Ureter (tissue), 1 donor: ENCODE measurements around the gene RHOV. TPM values are rescaled to one million over a fixed set of nuclear protein-coding genes. Genes with fewer than 3 reads are reported as not detected.

Experiments used
- DNase-seq: peaks from one replicate; pipeline ENCODE4 v3.0.0-alpha.2; 2020; ENCODE audit warnings: low spot score
- total RNA-seq: library from RNA; stranded (reverse); gene quantifications from one replicate; pipeline ENCODE4 v1.2.4, GENCODE V29; 2023
- donor health status: DM: yes; HTN: yes; CAD: no.

The RHOV gene
- total RNA-seq = 31.4 TPM

DNA sequence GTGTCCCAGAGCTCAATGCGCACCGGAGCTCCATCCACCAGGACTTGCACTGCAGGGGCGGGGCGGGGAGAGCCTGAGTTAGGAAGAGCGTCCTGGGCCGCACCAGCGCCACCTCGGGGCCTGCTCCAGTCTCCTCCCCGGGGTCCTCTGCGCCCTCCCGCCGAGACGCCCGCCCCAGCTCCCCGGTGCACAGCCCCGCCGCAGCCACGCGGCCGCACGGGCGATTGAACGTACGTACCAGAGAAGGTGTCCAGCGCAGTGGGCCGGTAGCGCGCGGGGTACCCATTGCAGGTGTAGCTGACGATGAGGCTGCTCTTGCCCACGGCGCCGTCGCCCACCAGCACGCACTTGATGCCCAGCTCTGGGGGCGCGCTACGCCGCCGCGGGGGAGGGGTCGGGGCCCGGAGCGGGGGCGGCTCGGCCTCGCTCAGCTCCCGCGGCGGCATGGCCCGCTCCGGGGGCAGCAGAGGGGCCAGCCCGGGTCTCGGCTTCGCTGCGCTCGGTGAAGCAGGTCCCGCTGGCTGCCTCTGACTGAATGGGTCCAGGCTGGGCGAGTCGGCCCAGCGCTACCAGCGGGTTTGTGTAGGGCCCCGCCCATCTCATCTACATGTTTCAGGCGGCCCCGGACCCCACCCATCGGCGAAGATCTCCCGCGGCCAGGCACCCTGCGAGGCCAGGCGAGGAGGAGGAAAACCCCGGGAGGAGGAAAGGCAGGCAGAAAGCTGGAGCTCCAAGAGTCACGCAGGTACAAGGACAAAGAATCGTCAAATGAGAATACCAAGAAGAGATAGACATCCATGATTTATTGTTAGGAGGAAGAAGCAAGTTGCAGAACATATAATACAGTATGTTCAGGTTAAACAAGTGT lies at the start of gene RHOV:
RHOV (minus strand) TSS at position 541 of the 868 bp plus-strand sequence; CDS start at position 446, 95 bp downstream.
- peak; percentile 73 for DNase-seq

GRCh38 chr15:40923551-40923950 lies 49.5 kb upstream of the RHOV start:
- no peak for DNase-seq

GRCh38 chr15:40922608-40923005 lies 48.6 kb upstream of the RHOV start:
- DNase-seq = no peak

DNA sequence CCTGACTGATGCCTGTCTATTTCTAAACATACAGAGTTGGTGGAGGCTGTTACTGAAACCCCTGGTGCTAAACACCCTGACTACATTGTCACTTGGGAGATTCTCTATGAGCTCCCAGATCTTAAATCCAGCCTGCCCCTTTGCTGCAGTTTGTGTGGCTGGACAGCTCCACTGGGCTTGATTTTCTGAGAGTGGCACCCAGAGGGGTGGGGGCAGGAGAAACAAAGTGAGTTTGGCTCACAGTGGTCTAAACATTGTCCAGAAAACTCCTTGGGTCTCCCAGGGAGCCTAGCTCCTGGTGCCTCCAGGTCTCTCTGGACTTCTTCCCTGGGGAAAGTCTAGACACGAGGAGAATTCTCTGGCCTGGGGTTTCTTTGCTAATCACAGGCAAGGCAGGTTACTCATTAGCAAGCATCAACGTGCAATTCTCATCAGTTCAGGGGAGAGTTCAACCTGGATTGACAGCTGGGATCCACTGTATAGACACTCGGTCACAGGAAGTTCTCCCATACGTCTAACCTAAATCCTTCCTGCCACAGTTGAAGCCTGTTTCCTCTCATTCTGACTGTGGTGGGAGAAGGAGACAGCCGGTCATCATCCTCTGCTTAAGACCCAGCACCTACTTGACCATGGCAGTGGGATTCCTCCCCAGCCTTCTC lies 48.0 kb upstream of the RHOV start:
- DNase-seq = no peak

DNA sequence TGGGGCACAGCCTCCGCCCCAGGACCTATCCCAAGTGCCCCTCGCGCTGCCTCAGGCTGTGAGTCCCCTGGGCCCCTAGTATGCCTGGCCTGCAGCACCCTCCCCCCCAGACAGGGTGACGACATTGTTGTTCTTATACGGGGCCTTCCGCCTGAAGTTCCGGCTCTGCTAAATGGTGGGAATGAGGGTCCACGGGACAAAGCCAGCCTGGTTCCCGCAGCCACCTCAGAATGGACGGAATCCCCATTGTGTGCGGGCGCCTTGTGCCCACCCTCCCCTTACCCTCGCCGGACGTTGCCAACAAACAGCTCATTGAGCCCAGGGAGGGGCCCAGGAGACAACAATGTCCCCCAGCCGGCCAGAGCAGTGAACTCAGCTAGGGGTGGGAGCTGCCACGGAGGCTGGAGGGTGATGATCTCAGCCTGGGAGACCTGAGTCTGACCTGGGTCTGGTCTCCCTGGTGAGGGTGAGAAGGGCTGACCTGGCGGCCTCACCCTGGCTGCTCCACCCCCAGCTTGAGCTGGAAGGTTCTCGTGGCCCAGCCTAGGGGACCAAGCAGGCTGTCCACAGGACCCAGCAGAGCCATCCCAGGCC lies 44.9 kb upstream of the RHOV start:
- no peak for DNase-seq

GRCh38 chr15:40918146-40918798 lies 44.2 kb upstream of the RHOV start:
- DNase-seq = no peak

DNA sequence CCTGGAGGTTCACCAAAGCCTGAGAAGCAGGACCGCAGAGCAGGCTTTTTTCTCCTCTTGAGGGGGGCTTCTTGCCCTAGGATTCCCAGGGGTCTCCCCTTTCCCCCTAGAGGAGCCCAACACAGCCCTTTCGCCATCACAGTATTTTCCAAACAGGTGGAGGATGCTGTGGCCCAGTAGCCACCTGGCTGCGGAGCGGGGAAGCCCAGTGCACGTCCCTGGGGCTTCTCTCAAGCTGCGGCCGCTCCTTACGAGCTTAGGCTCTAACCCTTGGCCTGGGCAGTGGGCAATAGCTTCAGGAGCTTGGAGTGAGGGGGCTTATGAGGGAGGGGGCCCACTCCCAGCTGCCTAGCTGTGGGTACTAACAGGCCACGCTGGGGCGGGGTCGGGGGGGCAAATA lies 43.6 kb upstream of the RHOV start:
- DNase-seq = no peak

GRCh38 chr15:40915679-40916078 lies 41.6 kb upstream of the RHOV start:
- no peak for DNase-seq

DNA sequence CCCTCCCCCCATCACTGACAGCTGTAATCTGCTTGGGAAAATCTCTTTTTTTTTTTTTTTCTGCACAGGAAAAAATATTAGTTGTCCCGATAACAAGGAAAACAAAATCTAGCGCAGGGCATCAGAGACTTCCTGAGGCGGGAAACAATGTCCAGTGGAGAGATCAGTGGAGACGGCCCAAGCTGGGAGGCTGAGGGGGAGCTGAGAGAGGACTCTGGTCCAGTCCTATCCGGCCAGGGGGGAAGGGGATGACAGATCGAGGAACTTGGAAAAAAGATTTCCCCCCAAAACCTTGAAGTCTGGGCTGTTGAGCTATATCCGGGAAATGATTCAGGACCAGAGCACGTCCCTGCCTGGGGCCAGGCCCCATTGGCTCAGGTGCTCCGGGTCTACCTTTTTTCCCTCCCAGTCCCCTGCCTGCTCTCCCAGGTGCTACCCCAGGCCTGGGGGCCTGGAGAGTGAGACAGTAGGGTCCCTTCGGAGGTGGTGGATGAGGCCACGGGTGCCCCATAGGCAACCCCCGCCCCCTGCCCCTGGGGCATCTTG lies 41.2 kb upstream of the RHOV start:
- no peak for DNase-seq

DNA sequence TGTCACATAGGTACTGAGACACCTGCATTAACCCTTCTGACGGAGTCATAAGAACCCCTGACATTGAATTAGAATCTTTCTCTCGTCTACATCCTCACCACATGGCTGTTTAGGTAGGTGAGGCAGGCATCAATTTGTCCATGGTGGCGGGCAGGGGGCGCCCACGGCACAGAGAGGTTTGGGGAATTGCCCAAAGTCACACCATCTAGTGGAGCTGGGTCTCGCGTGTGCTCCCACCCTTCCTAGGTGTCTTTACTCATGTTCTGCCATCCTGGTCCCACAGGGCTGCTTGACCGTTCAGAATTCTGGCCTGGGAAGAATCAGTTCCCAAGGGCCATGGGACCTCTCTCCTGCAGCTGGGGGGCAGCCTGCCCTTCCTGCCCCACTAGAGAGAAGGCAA lies 40.5 kb upstream of the RHOV start:
- no peak for DNase-seq

DNA sequence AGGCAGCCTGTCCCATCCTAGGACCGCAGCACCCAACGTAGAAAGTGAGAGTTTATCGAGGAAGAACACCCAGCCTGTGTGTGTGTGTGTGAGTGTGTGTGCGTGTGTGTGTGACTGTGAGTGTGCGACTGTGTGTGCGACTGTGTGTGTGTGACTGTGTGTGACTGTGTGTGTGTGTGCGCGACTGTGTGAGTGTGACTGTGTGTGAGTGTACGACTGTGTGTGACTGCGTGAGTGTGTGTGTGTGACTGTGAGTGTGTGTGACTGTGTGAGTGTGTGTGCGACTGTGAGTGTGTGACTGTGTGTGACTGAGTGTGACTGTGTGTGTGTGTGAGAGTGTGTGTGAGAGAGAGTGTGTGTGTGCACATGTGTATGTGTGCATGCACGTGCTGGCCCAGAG lies 40.0 kb upstream of the RHOV start:
- no peak for DNase-seq

- DNase-seq = no peak
Observed at GRCh38 chr15:40912478-40912877, 38.4 kb upstream of the RHOV start.

DNA sequence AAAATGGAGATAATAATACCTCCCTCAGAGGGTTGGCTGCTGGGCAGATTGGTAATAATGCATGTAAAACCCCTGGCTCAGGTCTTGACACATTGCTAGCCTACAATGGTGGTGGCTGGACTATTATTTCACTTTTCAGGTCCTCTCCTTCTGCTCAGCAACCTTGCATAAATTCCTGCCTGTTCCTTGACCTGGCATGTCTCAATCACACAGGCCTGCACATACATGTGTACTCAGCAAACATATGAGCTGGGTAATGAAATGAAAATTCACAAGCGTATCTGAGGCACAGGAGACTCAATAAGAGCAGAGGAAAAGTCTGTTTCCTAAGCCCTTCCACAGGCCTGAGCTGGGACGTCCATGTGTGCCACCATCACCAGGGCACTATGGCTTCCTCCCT lies 37.7 kb upstream of the RHOV start:
- DNase-seq = no peak

- no peak for DNase-seq
Observed at GRCh38 chr15:40911141-40911540, 37.1 kb upstream of the RHOV start.

DNA sequence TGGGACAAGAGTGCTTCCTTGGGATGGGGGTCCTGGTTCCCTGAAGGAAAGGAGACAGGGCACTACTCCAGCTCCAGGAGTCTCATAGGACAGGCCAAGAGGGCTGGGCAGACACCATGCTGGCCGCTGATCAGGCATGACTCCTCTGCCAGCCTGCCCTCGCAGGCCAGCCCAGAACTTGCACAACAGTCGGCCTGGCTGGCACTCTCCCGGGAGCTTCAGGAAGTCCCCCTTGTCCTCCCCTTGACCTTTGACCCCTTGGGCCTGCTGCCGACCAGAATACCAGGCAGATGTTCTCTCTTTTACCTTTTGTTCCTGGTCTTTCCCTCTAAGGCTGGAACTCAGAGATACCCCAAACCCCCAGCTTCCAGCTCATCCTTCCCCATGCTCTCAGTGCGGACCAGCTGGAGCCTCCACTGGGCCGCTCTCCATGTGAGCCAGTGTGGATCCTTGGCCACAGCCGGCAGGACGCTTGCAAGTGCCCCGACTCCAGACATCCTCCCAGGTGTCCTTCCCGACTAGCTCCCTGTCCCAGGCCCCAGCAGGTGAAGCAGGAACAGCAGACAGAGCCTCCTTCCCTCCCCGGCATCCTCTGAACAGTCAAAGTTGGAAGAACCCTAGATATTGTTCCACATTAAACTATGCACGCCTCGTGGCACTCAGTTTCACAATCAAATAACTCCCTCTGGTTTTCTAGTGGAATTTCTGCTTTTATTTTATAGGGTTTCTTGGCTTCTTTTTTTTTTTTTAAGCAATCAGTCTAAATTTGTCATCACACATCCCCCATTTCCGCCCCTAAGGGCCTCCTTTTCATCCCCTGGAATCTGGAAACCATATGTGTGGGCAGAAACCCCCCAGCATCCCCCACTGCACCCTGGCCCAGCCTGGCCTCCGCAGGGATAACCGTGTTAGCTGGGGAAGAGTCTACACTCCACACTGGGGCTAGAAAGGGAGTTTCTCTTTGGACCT lies 35.9 kb upstream of the RHOV start:
- no peak for DNase-seq

- no peak for DNase-seq
Observed at GRCh38 chr15:40908095-40908494, 34.1 kb upstream of the RHOV start.

- DNase-seq = no peak
Observed at GRCh38 chr15:40906991-40907802, 33.2 kb upstream of the RHOV start.

DNA sequence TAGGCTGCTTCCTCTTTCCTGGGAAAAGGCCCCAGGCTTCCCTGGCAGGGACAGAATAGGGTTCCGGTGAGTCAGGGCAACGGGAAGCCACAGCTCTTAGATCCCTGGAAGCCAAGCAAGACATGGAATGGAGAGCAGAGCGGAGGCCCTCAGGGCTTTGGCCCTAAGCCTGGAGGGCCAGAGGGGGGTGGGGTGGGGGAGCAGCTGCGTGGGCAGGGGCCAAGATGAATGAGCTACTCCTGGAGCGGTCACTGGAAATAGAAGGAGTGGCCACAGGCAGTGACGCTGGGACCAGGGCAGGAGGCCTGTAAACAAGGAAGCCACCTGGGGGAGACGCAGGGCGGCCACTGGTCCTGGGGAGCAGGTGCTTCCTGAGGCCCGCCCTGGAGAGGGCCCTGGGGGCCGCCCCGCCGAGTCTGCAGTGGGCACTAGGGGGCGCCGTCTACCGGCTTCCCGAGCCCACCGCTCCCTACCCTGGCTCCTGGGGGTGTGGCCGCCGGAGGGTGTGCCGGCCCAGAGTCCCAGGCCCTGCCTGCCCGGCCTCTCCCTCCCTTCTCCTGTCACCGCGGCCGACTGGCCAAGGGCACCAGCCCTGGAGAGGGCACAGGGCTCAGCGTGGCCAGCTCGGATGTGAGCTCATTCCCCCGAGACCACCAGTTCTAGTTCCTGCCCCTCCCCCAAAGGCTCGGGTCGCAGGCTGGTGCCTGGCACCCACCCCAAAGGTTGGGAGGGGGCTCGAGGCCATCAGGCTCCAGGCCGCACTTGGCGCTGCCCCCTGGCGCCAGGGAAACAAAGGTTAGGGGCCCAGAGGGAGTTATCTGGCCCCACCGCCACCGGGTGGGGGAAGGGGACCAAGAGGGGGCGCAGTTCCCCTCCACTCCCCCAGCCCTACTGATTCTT lies 32.3 kb upstream of the RHOV start:
- DNase-seq = peak; percentile 85
